Activated gamma-delta T cell treated with anti-CD3 and anti-CD28 coated beads, Interleukin-2, amount 50 U/mL, for 16 hours (primary cell): Measurements from ENCODE around the gene SZT2.
"Not testable (repeated sequence)": the region's sequence is repeated elsewhere in the genome, so short reads cannot be mapped to it uniquely, and the experiment has no call there.

Experiments
- DNase-seq: peaks from one replicate; pipeline ENCODE4 v3.0.0-alpha.2; 2020; ENCODE audit warnings: low read depth

The SZT2 gene

GRCh38 chr1:43363283-43363934, 26.3 kb upstream of the SZT2 start:
- DNase-seq: no peak

- no peak for DNase-seq
These were observed 25.7 kb upstream of the SZT2 start for GRCh38 chr1:43363935-43364525.

- DNase-seq: no peak
These were observed 24.0 kb upstream of the SZT2 start for GRCh38 chr1:43365678-43366077.

- no peak for DNase-seq
These were observed 23.5 kb upstream of the SZT2 start for GRCh38 chr1:43366179-43366578.

- DNase-seq: no peak
These were observed 23.1 kb upstream of the SZT2 start for GRCh38 chr1:43366601-43367025.

- peak; percentile 13 for DNase-seq
These were observed 22.4 kb upstream of the SZT2 start for GRCh38 chr1:43367026-43367903.

GRCh38 chr1:43367904-43368645, 21.6 kb upstream of the SZT2 start, which contains the start of gene ELOVL1:
TSS of gene ELOVL1 (minus strand) at chr1:43368011. CDS start at chr1:43365609, 2,402 bp downstream.
- DNase-seq: peak; percentile 84

- no peak for DNase-seq
These were observed 21.1 kb upstream of the SZT2 start for GRCh38 chr1:43368646-43369020.

- not testable (repeated sequence) for DNase-seq
These were observed 19.9 kb upstream of the SZT2 start for GRCh38 chr1:43369779-43370178.

GRCh38 chr1:43370564-43370963, 19.1 kb upstream of the SZT2 start:
- DNase-seq: no peak

- no peak for DNase-seq
These were observed 17.5 kb upstream of the SZT2 start for GRCh38 chr1:43372172-43372571.

GRCh38 chr1:43373066-43373940, 16.4 kb upstream of the SZT2 start:
- no peak for DNase-seq

GRCh38 chr1:43376723-43377235, 12.9 kb upstream of the SZT2 start:
- DNase-seq: no peak

GRCh38 chr1:43377831-43378230, 11.9 kb upstream of the SZT2 start:
- no peak for DNase-seq

- no peak for DNase-seq
These were observed 10.2 kb upstream of the SZT2 start for GRCh38 chr1:43379476-43379875.

- no peak for DNase-seq
These were observed 8.1 kb upstream of the SZT2 start for GRCh38 chr1:43381612-43382011.

GRCh38 chr1:43382027-43382779, 7.5 kb upstream of the SZT2 start:
- no peak for DNase-seq

GRCh38 chr1:43383449-43383848, 6.2 kb upstream of the SZT2 start:
- no peak for DNase-seq

- no peak for DNase-seq
These were observed 3.0 kb upstream of the SZT2 start for GRCh38 chr1:43386676-43387075.

GRCh38 chr1:43387976-43388599, 1.6 kb upstream of the SZT2 start:
- DNase-seq: no peak
